GM21717 (cell line): ENCODE measurements around the gene EXO1.
"Not testable (repeated sequence)": the region's sequence is repeated elsewhere in the genome, so short reads cannot be mapped to it uniquely, and the experiment has no call there.

Experiments used
- ATAC-seq: cut with Tn5 transposase; IDR thresholded peaks from one replicate; pipeline ENCODE4 v1.9.1; 2021; ENCODE audit warnings: mild to moderate bottlenecking, moderate library complexity; ENCODE audit not compliant: unreplicated experiment

Gene EXO1

GRCh38 chr1:241847796-241848685, at the start of gene EXO1:
EXO1 (plus strand) TSS chr1:241848204; CDS start chr1:241850426, 2,222 bp downstream.
- ATAC-seq: peak; percentile 95

- ATAC-seq: no peak
Observed at GRCh38 chr1:241799416-241799815, 48.6 kb upstream of the EXO1 start.

- ATAC-seq: no peak
Observed at GRCh38 chr1:241800640-241801039, 47.4 kb upstream of the EXO1 start.

GRCh38 chr1:241802863-241803262, 45.1 kb upstream of the EXO1 start:
- no peak for ATAC-seq

- not testable (repeated sequence) for ATAC-seq
Observed at GRCh38 chr1:241804706-241805105, 43.3 kb upstream of the EXO1 start.

- ATAC-seq: no peak
Observed at GRCh38 chr1:241808265-241808664, 39.7 kb upstream of the EXO1 start.

- no peak for ATAC-seq
Observed at GRCh38 chr1:241810769-241811405, 37.1 kb upstream of the EXO1 start.

- ATAC-seq: no peak
Observed at GRCh38 chr1:241813768-241814320, 34.2 kb upstream of the EXO1 start.

- ATAC-seq: no peak
Observed at GRCh38 chr1:241816008-241816407, 32.0 kb upstream of the EXO1 start.

- no peak for ATAC-seq
Observed at GRCh38 chr1:241817331-241817792, 30.6 kb upstream of the EXO1 start.

GRCh38 chr1:241817956-241818612, 29.9 kb upstream of the EXO1 start:
- ATAC-seq: no peak

- no peak for ATAC-seq
Observed at GRCh38 chr1:241819340-241819866, 28.6 kb upstream of the EXO1 start.

- ATAC-seq: no peak
Observed at GRCh38 chr1:241821363-241821762, 26.6 kb upstream of the EXO1 start.

- ATAC-seq: no peak
Observed at GRCh38 chr1:241822846-241823245, 25.2 kb upstream of the EXO1 start.

- ATAC-seq: no peak
Observed at GRCh38 chr1:241823925-241824324, 24.1 kb upstream of the EXO1 start.

GRCh38 chr1:241825581-241825980, 22.4 kb upstream of the EXO1 start:
- ATAC-seq: no peak

- ATAC-seq: not testable (repeated sequence)
Observed at GRCh38 chr1:241826613-241827012, 21.4 kb upstream of the EXO1 start.

GRCh38 chr1:241827264-241827663, 20.7 kb upstream of the EXO1 start:
- no peak for ATAC-seq

- no peak for ATAC-seq
Observed at GRCh38 chr1:241828463-241829021, 19.5 kb upstream of the EXO1 start.

- no peak for ATAC-seq
Observed at GRCh38 chr1:241829468-241829867, 18.5 kb upstream of the EXO1 start.
